Measurements from ENCODE around the gene DIAPH2. TPM values are rescaled to one million over a fixed set of nuclear protein-coding genes. Genes with fewer than 3 reads are reported as not detected.

DIAPH2 gene
- total RNA-seq, 2 donors from 2014 or later = 19.1 to 31.9 TPM

DNA sequence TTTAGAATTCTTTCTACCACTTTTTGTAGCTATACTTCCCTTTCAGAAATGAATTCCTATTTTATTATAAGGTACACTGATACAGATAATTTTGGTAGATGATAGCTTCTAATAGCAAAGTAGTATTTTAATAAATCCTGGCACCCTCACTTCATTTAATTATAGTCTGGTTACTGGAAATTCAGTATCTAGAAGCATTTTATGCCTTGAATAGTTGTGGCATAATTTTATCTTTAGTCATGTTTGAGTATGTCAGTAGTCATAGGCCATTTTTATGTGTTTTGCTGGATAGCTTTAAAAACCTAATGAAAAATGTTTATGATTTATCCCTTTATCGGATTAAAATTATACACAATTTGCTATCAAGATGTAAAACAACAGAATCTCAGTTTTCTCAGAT, 92.3 kb downstream of the DIAPH2 start:
- no peak overlapping the region for H3K4me3 ChIP-seq
- no peaks in the 10 kb centered on the region for H3K4me1 ChIP-seq
- no peak overlapping the region for H3K9ac ChIP-seq (ENCODE audit: low read depth in 2 of 2, low read length in 2 of 2)
- intact Hi-C loops (cut with DNase I) = no loop called here
- TF ChIP-seq, protein P1, sequence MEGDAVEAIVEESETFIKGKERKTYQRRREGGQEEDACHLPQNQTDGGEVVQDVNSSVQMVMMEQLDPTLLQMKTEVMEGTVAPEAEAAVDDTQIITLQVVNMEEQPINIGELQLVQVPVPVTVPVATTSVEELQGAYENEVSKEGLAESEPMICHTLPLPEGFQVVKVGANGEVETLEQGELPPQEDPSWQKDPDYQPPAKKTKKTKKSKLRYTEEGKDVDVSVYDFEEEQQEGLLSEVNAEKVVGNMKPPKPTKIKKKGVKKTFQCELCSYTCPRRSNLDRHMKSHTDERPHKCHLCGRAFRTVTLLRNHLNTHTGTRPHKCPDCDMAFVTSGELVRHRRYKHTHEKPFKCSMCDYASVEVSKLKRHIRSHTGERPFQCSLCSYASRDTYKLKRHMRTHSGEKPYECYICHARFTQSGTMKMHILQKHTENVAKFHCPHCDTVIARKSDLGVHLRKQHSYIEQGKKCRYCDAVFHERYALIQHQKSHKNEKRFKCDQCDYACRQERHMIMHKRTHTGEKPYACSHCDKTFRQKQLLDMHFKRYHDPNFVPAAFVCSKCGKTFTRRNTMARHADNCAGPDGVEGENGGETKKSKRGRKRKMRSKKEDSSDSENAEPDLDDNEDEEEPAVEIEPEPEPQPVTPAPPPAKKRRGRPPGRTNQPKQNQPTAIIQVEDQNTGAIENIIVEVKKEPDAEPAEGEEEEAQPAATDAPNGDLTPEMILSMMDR (IDR thresholded peaks at IDR 0.05) = no peak
- H3K36me3 ChIP-seq = no peaks in the 10 kb centered on the region
- no peaks in the 10 kb centered on the region for H3K9me3 ChIP-seq
- H3K27ac ChIP-seq = no peak overlapping the region
- no peaks in the 10 kb centered on the region for H3K27me3 ChIP-seq
- DNase-seq = no peak

DNA sequence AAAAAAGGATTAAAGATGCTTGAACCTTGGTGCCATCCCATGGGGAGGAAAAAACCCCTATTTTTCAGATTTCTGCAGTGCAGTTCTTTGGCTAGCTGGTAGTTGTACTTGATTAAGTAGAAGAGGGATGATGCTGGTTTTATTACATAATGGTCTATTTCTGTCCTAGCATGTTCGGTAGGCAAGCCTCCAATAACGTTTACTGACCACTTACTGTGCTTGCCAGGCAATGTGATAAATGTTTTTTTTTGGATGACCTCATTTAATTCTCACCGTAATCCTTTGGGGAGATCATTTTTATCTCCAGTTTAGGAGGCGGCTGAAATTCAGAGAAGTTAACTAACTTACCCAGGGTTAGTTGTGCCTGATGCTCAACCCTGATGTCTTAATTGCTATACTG, 106.9 kb downstream of the DIAPH2 start:
- H3K4me3 ChIP-seq = no peak overlapping the region
- no peaks in the 10 kb centered on the region for H3K9me3 ChIP-seq
- DNase-seq = no peak
- H3K27me3 ChIP-seq = no peaks in the 10 kb centered on the region
- no peak overlapping the region for H3K27ac ChIP-seq
- intact Hi-C loops (cut with DNase I) = no loop called here
- no peaks in the 10 kb centered on the region for H3K36me3 ChIP-seq
- TF ChIP-seq, protein P1 (IDR thresholded peaks at IDR 0.05) = no peak
- no peaks in the 10 kb centered on the region for H3K4me1 ChIP-seq
- H3K9ac ChIP-seq (ENCODE audit: low read depth in 2 of 2, low read length in 2 of 2) = no peak overlapping the region

DNA sequence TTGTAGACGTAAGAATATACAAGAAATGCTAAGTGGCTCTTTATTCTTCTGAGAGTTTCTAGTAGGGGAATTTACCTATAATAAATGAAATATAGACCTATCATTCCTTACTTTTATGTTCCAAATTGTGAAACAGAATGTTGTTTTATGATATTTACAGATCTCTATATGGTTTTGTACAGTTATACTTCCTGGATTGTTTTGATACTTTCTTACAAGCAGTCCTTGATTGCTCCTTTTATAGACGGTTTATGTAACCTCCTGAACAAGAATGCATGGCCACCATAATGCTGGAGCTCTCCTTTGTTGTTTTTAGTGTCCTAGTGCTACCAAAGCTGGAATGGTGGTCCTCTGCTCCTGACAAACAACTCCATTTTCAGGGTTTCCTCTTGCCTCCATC, 107.4 kb downstream of the DIAPH2 start:
- TF ChIP-seq, protein P1 (IDR thresholded peaks at IDR 0.05) = no peak
- H3K9me3 ChIP-seq = no peaks in the 10 kb centered on the region
- no peaks in the 10 kb centered on the region for H3K27me3 ChIP-seq
- no peaks in the 10 kb centered on the region for H3K4me1 ChIP-seq
- intact Hi-C loops (cut with DNase I) = no loop called here
- no peak overlapping the region for H3K9ac ChIP-seq (ENCODE audit: low read depth in 2 of 2, low read length in 2 of 2)
- no peak overlapping the region for H3K4me3 ChIP-seq
- DNase-seq = no peak
- no peaks in the 10 kb centered on the region for H3K36me3 ChIP-seq
- H3K27ac ChIP-seq = no peak overlapping the region

DNA sequence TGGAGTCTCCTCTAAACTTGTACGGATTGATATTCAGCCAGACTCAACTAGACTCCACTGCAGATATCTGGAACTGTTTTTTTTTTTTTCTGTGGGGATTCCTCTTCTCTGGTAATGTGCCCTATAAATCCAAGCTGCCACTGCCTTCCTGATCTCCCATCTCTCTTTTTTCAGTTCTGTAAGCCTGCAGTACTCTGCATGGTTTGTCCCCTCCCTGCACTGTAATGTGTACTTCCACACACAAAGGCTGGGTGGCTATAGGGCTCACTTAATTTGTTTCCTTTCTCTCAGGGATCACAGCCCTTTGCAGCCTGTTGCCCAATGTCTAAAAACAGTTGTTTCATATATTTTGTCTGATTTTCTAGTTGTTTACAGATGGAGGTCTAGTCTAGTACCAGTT, 114.3 kb downstream of the DIAPH2 start:
- no peaks in the 10 kb centered on the region for H3K36me3 ChIP-seq
- H3K27ac ChIP-seq = no peak overlapping the region

DNA sequence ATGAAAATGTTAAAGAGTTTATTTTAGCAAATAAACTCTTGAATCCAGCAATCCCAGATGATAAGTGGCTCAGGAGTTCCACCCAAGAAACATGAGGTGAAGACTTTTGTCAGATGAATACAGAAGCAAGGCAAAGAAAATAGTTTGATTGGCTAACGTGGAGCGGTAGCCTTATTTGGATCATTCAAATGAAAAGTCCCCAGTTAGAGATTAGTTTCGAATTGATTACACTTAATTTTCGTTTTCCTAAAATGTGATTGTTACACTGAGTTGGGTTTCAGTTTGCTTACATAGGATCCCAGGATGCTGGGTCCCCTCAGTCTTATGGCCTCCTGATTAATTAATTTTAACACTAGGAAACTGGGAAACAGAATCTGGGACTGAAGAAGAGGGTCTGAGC, 122.7 kb downstream of the DIAPH2 start:
- TF ChIP-seq, protein P1 (IDR thresholded peaks at IDR 0.05) = no peak
- Histone ChIP-seq H3K4me3 (no peak overlapping the region), H3K9me3 (no peaks in the 10 kb centered on the region), H3K27ac (no peak overlapping the region), H3K27me3 (no peaks in the 10 kb centered on the region), H3K9ac (ENCODE audit: low read depth in 2 of 2, low read length in 2 of 2) (no peak overlapping the region), H3K4me1 (no peaks in the 10 kb centered on the region), H3K36me3 (no peaks in the 10 kb centered on the region)
- intact Hi-C loops (cut with DNase I) = no loop called here
- no peak for DNase-seq

More for the DNA sequence above, 114.3 kb downstream of the DIAPH2 start:
- Histone ChIP-seq H3K9ac (ENCODE audit: low read depth in 2 of 2, low read length in 2 of 2) (no peak overlapping the region), H3K4me1 (no peaks in the 10 kb centered on the region), H3K4me3 (no peak overlapping the region), H3K27me3 (no peaks in the 10 kb centered on the region), H3K9me3 (no peaks in the 10 kb centered on the region)
- intact Hi-C loops (cut with DNase I) = no loop called here
- TF ChIP-seq, protein P1 (IDR thresholded peaks at IDR 0.05) = no peak
- DNase-seq = no peak

DNA sequence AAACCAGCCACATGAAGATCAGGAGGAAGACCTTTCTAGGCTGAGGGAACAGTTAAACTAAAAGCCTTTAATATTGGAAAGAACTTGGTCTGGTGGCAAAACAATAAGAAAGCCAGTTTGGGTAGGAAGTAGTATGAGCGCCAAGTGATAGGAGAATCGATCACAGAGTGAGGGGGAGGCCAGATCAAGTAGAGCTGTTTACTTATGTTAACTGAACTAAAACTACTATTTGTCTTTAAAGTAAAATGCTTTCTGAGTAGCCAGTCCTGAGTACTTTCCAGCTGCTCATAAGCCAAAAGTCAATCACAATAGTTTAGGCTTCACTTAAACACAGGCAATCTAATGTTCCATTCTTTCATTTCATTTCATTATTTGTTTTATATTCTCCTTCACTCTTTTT, 136.3 kb downstream of the DIAPH2 start:
- Histone ChIP-seq H3K27me3 (no peaks in the 10 kb centered on the region), H3K36me3 (no peaks in the 10 kb centered on the region), H3K4me3 (no peak overlapping the region), H3K9ac (ENCODE audit: low read depth in 2 of 2, low read length in 2 of 2) (no peak overlapping the region), H3K4me1 (no peaks in the 10 kb centered on the region), H3K27ac (no peak overlapping the region), H3K9me3 (no peaks in the 10 kb centered on the region)
- TF ChIP-seq, protein P1 (IDR thresholded peaks at IDR 0.05) = no peak
- no peak for DNase-seq
- intact Hi-C loops (cut with DNase I) = no loop called here
